Naive thymus-derived CD4-positive, alpha-beta T cell (primary cell): ENCODE results near the gene OR10T2. TPM values are rescaled to one million over a fixed set of nuclear protein-coding genes. Genes with fewer than 3 reads are reported as not detected.

Source experiments
- ATAC-seq: fragments of 150-1000 bp; cut with Tn5 transposase; 2 replicates; pipeline ENCODE4 v1.10.0; 2021; ENCODE audit warnings: mild to moderate bottlenecking, moderate library complexity
- CTCF ChIA-PET: fragments of 350-600 bp; sonication (Branson Sonifier 250); formaldehyde crosslinking; loops from one replicate; lab custom pipeline; 2021; ENCODE audit warnings: antibody characterized with exemption; lab: Charles Lee
- POLR2A ChIA-PET: fragments of 350-600 bp; sonication (Branson Sonifier 250); formaldehyde crosslinking; loops from one replicate; lab custom pipeline; 2021; ENCODE audit warnings: antibody characterized with exemption, inconsistent platforms; lab: Charles Lee
- DNase-seq, 9 donors: peaks; one replicate each; pipeline versions ENCODE4 v3.0.0 to v3.0.0-alpha.2; 2020 to 2022; ENCODE audit warnings: mixed read lengths in 1 of 9
- H3K27ac ChIP-seq: one replicate; pipeline ENCODE4 v1.7.0; 2013; ENCODE audit warnings: mild to moderate bottlenecking, low read depth, low read length, moderate library complexity
- H3K27me3 ChIP-seq, 2 donors: one replicate each; pipeline ENCODE4 v1.7.0; 2013; ENCODE audit warnings: low read length in 2 of 2, mild to moderate bottlenecking in 2 of 2, moderate library complexity in 2 of 2; ENCODE audit not compliant: control insufficient read depth in 2 of 2, insufficient read depth in 2 of 2
- H3K36me3 ChIP-seq, 3 experiments: 1 replicate in 2 of 3; 2 replicates in 1 of 3; pipeline ENCODE4 v1.7.0; 2013; ENCODE audit warnings: low read length in 3 of 3, mild to moderate bottlenecking in 3 of 3, moderate library complexity in 1 of 3; ENCODE audit not compliant: insufficient read depth in 3 of 3, control insufficient read depth in 2 of 3
- H3K4me1 ChIP-seq, 2 donors: one replicate each; pipeline ENCODE4 v1.7.0; 2013; ENCODE audit warnings: low read length in 2 of 2, mild to moderate bottlenecking in 2 of 2, moderate library complexity in 1 of 2; ENCODE audit not compliant: control insufficient read depth in 2 of 2, insufficient read depth in 2 of 2
- H3K4me3 ChIP-seq: 2 replicates; pipeline ENCODE4 v1.7.0; 2013; ENCODE audit warnings: mild to moderate bottlenecking, low read length
- H3K9me3 ChIP-seq, 3 experiments: 1 replicate in 2 of 3; 2 replicates in 1 of 3; pipeline ENCODE4 v1.7.0; 2013; ENCODE audit warnings: low read length in 3 of 3; ENCODE audit not compliant: control insufficient read depth in 2 of 3
- H3K27ac Mint-ChIP-seq, 9 donors: one replicate each; pipeline ENCODE4 v1.8.0; 2020 to 2022; ENCODE audit warnings: mixed read lengths in 9 of 9, mild to moderate bottlenecking in 8 of 9, moderate library complexity in 5 of 9, inconsistent platforms in 2 of 9
- H3K27me3 Mint-ChIP-seq, 5 donors: one replicate each; pipeline ENCODE4 v1.8.0; 2021 to 2022; ENCODE audit warnings: mixed read lengths in 5 of 5, mild to moderate bottlenecking in 1 of 5
- H3K36me3 Mint-ChIP-seq, 5 donors: one replicate each; pipeline ENCODE4 v1.8.0; 2020 to 2022; ENCODE audit warnings: mixed read lengths in 5 of 5, mild to moderate bottlenecking in 3 of 5, inconsistent platforms in 1 of 5
- H3K4me1 Mint-ChIP-seq, 7 donors: one replicate each; pipeline ENCODE4 v1.8.0; 2020 to 2022; ENCODE audit warnings: mixed read lengths in 7 of 7, mild to moderate bottlenecking in 3 of 7, inconsistent platforms in 1 of 7
- H3K4me3 Mint-ChIP-seq, 10 donors: one replicate each; pipeline ENCODE4 v1.8.0; 2020 to 2022; ENCODE audit warnings: mild to moderate bottlenecking in 10 of 10, mixed read lengths in 10 of 10, moderate library complexity in 6 of 10, inconsistent platforms in 2 of 10
- H3K9me3 Mint-ChIP-seq, 11 donors: one replicate each; pipeline ENCODE4 v1.8.0; 2020 to 2022; ENCODE audit warnings: mixed read lengths in 11 of 11, mild to moderate bottlenecking in 4 of 11, inconsistent platforms in 1 of 11, moderate library complexity in 1 of 11
- intact Hi-C, 2 donors: fragments of 100-400 bp; cut with micrococcal nuclease; formaldehyde crosslinking; loops; one replicate each; pipeline ENCODE4 v1.15.1; 2023
- polyA plus RNA-seq, 2 donors: library from polyadenylated mRNA; unstranded; fragments of 300-500 nt; fragmentation: Illumina TruSeq; gene quantifications; one replicate each; pipeline ENCODE4 v1.2.3, GENCODE V29; 2021
- total RNA-seq, 6 experiments: library from RNA in 5 of 6; stranded (reverse) in 5 of 6; gene quantifications; 1 replicate in 5 of 6; 2 replicates in 1 of 6; pipeline ENCODE4 v1.2.3 and lab custom pipeline; 2021 to 2026

Gene OR10T2
- total and polyA plus RNA-seq, 7 experiments from 2014 or later, result not detected

DNA sequence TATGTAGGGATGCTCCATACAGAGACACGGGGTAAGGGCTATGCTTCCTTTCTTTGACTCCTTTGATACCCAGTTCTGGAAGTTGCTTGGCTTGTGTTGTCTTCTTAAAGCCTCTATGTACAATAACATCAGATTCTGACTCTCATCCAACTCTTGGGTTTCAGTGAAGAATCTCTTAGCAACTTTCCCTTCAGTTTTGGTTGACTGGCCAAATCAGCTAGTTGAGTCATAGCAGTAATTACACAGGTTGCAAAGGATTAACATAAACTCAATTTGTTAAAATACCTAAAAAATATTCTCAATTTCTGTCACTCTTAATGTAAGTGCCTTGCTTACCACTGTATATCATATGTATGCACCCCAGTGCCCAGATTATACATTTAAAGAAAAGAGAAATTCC lies 36.3 kb downstream of the OR10T2 start:
- H3K27me3 Mint-ChIP-seq, result peaks cover 0 to 41% (median 13%) of the 10 kb centered on the region in 5 donors
- ChIA-PET CTCF (no interaction called here), POLR2A (no interaction called here)
- peaks cover 0 to 5% (median 0%) of the 10 kb centered on the region in 5 donors for H3K36me3 Mint-ChIP-seq
- Histone ChIP-seq H3K4me1 (peaks cover 0 to 4% of the 10 kb centered on the region in 2 donors), H3K9me3 (no peaks in the 10 kb centered on the region), H3K36me3 (no peaks in the 10 kb centered on the region), H3K27ac (no peak overlapping the region), H3K27me3 (no peaks in the 10 kb centered on the region), H3K4me3 (no peak overlapping the region)
- intact Hi-C loops, result no loop called here
- H3K27ac Mint-ChIP-seq, result no peak overlapping the region
- H3K4me1 Mint-ChIP-seq, result no peaks in the 10 kb centered on the region
- H3K9me3 Mint-ChIP-seq, result peaks cover 0 to 5% (median 0%) of the 10 kb centered on the region in 11 donors
- no peak overlapping the region for H3K4me3 Mint-ChIP-seq
- DNase-seq (no peak), ATAC-seq (no peak)

DNA sequence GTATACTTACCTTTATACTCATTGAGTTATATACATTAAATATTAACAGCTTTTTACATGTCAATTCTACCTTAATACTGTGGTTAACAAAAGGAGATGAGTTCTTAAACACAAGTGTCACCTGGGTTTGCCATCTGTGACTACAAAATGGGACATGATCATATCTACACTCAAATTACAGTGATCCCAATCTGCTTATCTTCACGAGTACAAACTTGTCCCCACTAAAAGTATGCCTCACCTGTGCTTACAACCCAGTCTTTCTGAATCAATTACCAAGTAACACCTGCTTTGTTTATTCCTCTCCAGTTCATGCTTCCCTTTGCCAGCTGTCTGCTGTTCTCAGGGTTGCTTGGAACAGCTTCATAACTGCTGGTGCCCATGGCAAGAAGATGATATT lies 36.8 kb downstream of the OR10T2 start:
- Mint-ChIP-seq H3K9me3 (peaks cover 0 to 5% (median 0%) of the 10 kb centered on the region in 11 donors), H3K27me3 (peaks cover 0 to 36% (median 12%) of the 10 kb centered on the region in 5 donors), H3K27ac (no peak overlapping the region)

DNA sequence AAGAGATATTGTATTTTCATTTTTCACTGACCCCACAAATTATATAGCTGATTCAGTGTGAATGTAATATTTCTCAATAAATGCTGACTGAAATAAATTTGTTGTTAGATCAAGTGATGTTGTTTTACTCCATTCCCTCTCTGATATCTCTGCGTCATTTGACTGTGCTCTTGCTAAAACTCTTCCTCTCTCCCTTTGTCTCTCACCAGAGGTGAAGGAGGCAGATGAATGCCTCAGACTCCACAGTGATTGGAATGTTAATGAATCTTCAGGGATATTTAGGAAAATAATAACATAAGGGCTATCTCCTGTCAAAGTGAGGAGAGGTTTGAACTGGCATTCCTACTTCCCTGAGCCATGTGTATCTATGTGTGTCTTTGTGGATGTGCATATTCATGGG lies 41.8 kb downstream of the OR10T2 start:
- Mint-ChIP-seq H3K9me3 (peaks cover 0 to 7% (median 0%) of the 10 kb centered on the region in 11 donors), H3K36me3 (no peaks in the 10 kb centered on the region), H3K27me3 (peaks cover 16 to 56% (median 40%) of the 10 kb centered on the region in 5 donors), H3K27ac (no peak overlapping the region), H3K4me1 (peaks cover 0 to 6% (median 0%) of the 10 kb centered on the region in 7 donors), H3K4me3 (no peak overlapping the region)
- H3K27me3 ChIP-seq, result peaks cover 0 to 3% of the 10 kb centered on the region in 2 donors
- H3K4me3 ChIP-seq, result no peak overlapping the region
- no peak for DNase-seq
- H3K36me3 ChIP-seq, result no peaks in the 10 kb centered on the region
- ATAC-seq, result no peak
- H3K9me3 ChIP-seq, result no peaks in the 10 kb centered on the region
- H3K27ac ChIP-seq, result no peak overlapping the region
- ChIA-PET POLR2A (no interaction called here), CTCF (no interaction called here)
- no peaks in the 10 kb centered on the region for H3K4me1 ChIP-seq
- intact Hi-C loops, result no loop called here

More for the DNA sequence above, 36.8 kb downstream of the OR10T2 start:
- ATAC-seq (no peak), DNase-seq (no peak)
- H3K36me3 Mint-ChIP-seq, result peaks cover 0 to 5% (median 0%) of the 10 kb centered on the region in 5 donors
- H3K4me1 Mint-ChIP-seq, result no peaks in the 10 kb centered on the region
- peaks cover 0 to 4% of the 10 kb centered on the region in 2 donors for H3K4me1 ChIP-seq
- H3K4me3 ChIP-seq, result no peak overlapping the region
- ChIA-PET CTCF (no interaction called here), POLR2A (no interaction called here)
- H3K36me3 ChIP-seq, result no peaks in the 10 kb centered on the region
- no peaks in the 10 kb centered on the region for H3K27me3 ChIP-seq
- H3K27ac ChIP-seq, result no peak overlapping the region
- H3K9me3 ChIP-seq, result no peaks in the 10 kb centered on the region
- H3K4me3 Mint-ChIP-seq, result no peak overlapping the region
- intact Hi-C loops, result no loop called here

DNA sequence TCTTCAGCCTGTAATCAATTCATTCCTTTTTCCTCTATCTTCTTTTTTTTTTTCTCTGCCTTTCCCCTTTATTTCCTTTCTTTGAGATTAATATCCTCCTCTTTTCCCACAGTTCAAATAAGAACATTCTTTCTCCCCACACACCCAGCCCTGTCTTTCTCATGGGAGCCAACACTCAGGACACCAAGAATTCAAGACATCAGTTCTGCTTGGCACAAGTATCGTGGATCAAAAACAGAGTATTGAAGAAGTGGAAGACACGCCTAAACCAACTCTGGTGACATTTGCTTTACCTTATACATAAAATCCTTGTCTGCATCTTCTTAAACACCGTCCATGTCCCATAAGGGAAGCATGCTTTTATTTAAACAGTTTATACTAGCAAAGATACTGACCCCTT lies 42.6 kb downstream of the OR10T2 start:
- H3K9me3 Mint-ChIP-seq, result peaks cover 0 to 4% (median 0%) of the 10 kb centered on the region in 11 donors
- peaks cover 16 to 56% (median 40%) of the 10 kb centered on the region in 5 donors for H3K27me3 Mint-ChIP-seq
- peaks cover 0 to 6% (median 0%) of the 10 kb centered on the region in 7 donors for H3K4me1 Mint-ChIP-seq
- no peaks in the 10 kb centered on the region for H3K4me1 ChIP-seq
- no peak for DNase-seq
- ChIA-PET POLR2A (no interaction called here), CTCF (no interaction called here)
- H3K27me3 ChIP-seq, result peaks cover 0 to 3% of the 10 kb centered on the region in 2 donors
- no peaks in the 10 kb centered on the region for H3K9me3 ChIP-seq
- no peak overlapping the region for H3K27ac ChIP-seq
- intact Hi-C loops, result no loop called here
- H3K36me3 ChIP-seq, result no peaks in the 10 kb centered on the region
- H3K36me3 Mint-ChIP-seq, result no peaks in the 10 kb centered on the region
- H3K4me3 Mint-ChIP-seq, result no peak overlapping the region
- H3K27ac Mint-ChIP-seq, result no peak overlapping the region
- no peak for ATAC-seq
- H3K4me3 ChIP-seq, result no peak overlapping the region

DNA sequence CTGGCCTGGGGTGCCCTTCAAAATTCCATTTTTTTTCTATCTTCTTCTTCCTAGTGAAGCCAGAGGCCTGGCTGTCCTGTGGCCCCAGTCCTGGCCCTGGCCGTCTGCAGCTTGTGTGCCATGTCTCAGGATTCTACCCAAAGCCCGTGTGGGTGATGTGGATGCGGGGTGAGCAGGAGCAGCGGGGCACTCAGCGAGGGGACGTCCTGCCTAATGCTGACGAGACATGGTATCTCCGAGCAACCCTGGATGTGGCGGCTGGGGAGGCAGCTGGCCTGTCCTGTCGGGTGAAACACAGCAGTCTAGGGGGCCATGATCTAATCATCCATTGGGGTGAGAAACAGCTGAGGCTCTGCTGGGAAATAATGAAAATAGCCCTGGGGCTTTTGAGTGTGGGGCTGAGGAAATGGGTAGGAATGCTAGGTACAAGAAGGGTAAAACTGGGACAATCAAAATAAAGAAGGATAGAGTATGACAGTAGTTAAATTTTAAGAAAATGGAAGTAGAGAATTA lies 43.4 kb downstream of the OR10T2 start:
- peak overlapping the region in 2 of 10 donors; percentile 5 to 39 for H3K4me3 Mint-ChIP-seq
- intact Hi-C loops, result no loop called here
- Histone ChIP-seq H3K27ac (no peak overlapping the region), H3K4me1 (no peaks in the 10 kb centered on the region), H3K4me3 (no peak overlapping the region), H3K36me3 (no peaks in the 10 kb centered on the region), H3K9me3 (no peaks in the 10 kb centered on the region), H3K27me3 (peaks cover 0 to 3% of the 10 kb centered on the region in 2 donors)
- no peaks in the 10 kb centered on the region for H3K36me3 Mint-ChIP-seq
- no peak for DNase-seq
- POLR2A ChIA-PET, result no interaction called here
- H3K27ac Mint-ChIP-seq, result no peak overlapping the region
- H3K9me3 Mint-ChIP-seq, result peaks cover 0 to 4% (median 0%) of the 10 kb centered on the region in 11 donors
- CTCF ChIA-PET, result no interaction called here
- no peak for ATAC-seq
- H3K27me3 Mint-ChIP-seq, result peaks cover 16 to 56% (median 40%) of the 10 kb centered on the region in 5 donors
- peaks cover 0 to 6% (median 0%) of the 10 kb centered on the region in 7 donors for H3K4me1 Mint-ChIP-seq

DNA sequence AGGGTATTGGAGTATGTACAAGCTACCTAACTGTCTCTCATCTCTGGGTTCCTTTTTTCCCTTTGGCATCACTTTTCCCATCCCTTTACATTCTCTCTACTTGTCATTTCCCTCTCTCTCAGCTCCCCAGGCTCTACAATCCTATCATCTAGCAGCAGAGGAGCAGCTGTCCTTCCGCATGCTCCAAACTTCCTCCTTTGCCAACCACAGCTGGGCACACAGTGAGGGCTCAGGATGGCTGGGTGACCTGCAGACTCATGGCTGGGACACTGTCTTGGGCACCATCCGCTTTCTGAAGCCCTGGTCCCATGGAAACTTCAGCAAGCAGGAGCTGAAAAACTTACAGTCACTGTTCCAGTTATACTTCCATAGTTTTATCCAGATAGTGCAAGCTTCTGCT lies 45.0 kb downstream of the OR10T2 start:
- Mint-ChIP-seq H3K4me3 (no peak overlapping the region), H3K27me3 (peaks cover 16 to 51% (median 40%) of the 10 kb centered on the region in 5 donors), H3K4me1 (peaks cover 0 to 6% (median 0%) of the 10 kb centered on the region in 7 donors), H3K36me3 (no peaks in the 10 kb centered on the region), H3K9me3 (peaks cover 0 to 4% (median 0%) of the 10 kb centered on the region in 11 donors), H3K27ac (no peak overlapping the region)
- no peak overlapping the region for H3K27ac ChIP-seq
- H3K4me1 ChIP-seq, result no peaks in the 10 kb centered on the region
- peaks cover 0 to 3% of the 10 kb centered on the region in 2 donors for H3K27me3 ChIP-seq
- ATAC-seq (peak; percentile 47), DNase-seq (no peak)
- ChIA-PET POLR2A (no interaction called here), CTCF (no interaction called here)
- intact Hi-C loops, result no loop called here
- no peaks in the 10 kb centered on the region for H3K9me3 ChIP-seq
- no peak overlapping the region for H3K4me3 ChIP-seq
- H3K36me3 ChIP-seq, result no peaks in the 10 kb centered on the region
